ENCODE data around the gene LAMA3. TPM values are rescaled to one million over a fixed set of nuclear protein-coding genes. Genes with fewer than 3 reads are reported as not detected.

The LAMA3 gene
- total and polyA plus RNA-seq, 4 donors = 0.26 to 3.9 (median 0.37) TPM

DNA sequence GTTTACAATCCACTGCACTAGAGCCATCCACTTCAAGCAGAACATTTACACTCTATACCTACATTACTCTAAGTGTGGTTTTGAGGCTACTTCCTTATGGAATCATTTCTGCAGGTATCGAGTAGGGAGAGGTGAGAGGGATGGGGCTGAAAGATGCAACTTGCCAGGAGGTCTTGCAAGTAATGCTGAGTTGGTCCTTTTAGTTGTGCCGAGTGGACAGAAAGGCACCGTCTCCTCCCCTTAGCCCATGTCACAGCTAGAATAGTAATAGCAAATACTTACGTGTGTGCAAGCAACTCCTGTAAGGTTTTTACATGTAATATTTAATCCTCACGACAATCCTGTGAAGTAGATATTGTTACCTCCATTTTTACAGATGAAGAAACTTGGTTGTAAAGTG lies 166.5 kb downstream of the LAMA3 start:
- Histone ChIP-seq H3K36me3 (ENCODE audit: control insufficient read depth in 4 of 4, insufficient read depth in 3 of 4, low read depth in 1 of 4, low read length in 3 of 4) (no peaks in the 10 kb centered on the region), H3K4me3 (ENCODE audit: low read depth in 1 of 3, low read length in 3 of 3) (no peak overlapping the region)
- 93% methylated on average over 5 of the region's 5 CpGs for WGBS

More for the DNA sequence above, 166.5 kb downstream of the LAMA3 start:
- H3K9me3 ChIP-seq (ENCODE audit: control insufficient read depth in 4 of 4, low read length in 3 of 4) = no peaks in the 10 kb centered on the region
- TF ChIP-seq YY1 (IDR thresholded peaks at IDR 0.05) (no peak), RXRA (IDR thresholded peaks at IDR 0.05) (no peak), HNF4G (IDR thresholded peaks at IDR 0.05) (no peak), SP1 (IDR thresholded peaks at IDR 0.05) (no peak), EGR1 (IDR thresholded peaks at IDR 0.05; ENCODE audit: low read depth in 2 of 2) (no peak), FOXA1 (IDR thresholded peaks at IDR 0.05) (no peak), HNF4A (conservative IDR thresholded peaks at IDR 0.05) (no peak), NR2F2 (IDR thresholded peaks at IDR 0.05) (no peak), TAF1 (conservative IDR thresholded peaks at IDR 0.05) (no peak), JUND (IDR thresholded peaks at IDR 0.05) (no peak), FOXA2 (IDR thresholded peaks at IDR 0.05) (no peak), GABPA (IDR thresholded peaks at IDR 0.05 in 1 of 2, conservative IDR thresholded peaks at IDR 0.05 in 1 of 2) (no peak), RAD21 (IDR thresholded peaks at IDR 0.05) (no peak)
- TF ChIP-seq, protein P1, sequence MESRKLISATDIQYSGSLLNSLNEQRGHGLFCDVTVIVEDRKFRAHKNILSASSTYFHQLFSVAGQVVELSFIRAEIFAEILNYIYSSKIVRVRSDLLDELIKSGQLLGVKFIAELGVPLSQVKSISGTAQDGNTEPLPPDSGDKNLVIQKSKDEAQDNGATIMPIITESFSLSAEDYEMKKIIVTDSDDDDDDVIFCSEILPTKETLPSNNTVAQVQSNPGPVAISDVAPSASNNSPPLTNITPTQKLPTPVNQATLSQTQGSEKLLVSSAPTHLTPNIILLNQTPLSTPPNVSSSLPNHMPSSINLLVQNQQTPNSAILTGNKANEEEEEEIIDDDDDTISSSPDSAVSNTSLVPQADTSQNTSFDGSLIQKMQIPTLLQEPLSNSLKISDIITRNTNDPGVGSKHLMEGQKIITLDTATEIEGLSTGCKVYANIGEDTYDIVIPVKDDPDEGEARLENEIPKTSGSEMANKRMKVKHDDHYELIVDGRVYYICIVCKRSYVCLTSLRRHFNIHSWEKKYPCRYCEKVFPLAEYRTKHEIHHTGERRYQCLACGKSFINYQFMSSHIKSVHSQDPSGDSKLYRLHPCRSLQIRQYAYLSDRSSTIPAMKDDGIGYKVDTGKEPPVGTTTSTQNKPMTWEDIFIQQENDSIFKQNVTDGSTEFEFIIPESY (IDR thresholded peaks at IDR 0.05) = no peak
- TF ChIP-seq, protein P2, sequence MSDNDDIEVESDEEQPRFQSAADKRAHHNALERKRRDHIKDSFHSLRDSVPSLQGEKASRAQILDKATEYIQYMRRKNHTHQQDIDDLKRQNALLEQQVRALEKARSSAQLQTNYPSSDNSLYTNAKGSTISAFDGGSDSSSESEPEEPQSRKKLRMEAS (IDR thresholded peaks at IDR 0.05) = no peak
- TF ChIP-seq, protein P3, sequence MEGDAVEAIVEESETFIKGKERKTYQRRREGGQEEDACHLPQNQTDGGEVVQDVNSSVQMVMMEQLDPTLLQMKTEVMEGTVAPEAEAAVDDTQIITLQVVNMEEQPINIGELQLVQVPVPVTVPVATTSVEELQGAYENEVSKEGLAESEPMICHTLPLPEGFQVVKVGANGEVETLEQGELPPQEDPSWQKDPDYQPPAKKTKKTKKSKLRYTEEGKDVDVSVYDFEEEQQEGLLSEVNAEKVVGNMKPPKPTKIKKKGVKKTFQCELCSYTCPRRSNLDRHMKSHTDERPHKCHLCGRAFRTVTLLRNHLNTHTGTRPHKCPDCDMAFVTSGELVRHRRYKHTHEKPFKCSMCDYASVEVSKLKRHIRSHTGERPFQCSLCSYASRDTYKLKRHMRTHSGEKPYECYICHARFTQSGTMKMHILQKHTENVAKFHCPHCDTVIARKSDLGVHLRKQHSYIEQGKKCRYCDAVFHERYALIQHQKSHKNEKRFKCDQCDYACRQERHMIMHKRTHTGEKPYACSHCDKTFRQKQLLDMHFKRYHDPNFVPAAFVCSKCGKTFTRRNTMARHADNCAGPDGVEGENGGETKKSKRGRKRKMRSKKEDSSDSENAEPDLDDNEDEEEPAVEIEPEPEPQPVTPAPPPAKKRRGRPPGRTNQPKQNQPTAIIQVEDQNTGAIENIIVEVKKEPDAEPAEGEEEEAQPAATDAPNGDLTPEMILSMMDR (IDR thresholded peaks at IDR 0.05; ENCODE audit: low read depth, low read length, missing input control) = no peak
- TF ChIP-seq, protein P4, sequence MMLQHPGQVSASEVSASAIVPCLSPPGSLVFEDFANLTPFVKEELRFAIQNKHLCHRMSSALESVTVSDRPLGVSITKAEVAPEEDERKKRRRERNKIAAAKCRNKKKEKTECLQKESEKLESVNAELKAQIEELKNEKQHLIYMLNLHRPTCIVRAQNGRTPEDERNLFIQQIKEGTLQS (IDR thresholded peaks at IDR 0.05) = no peak
- TF ChIP-seq, protein P5, sequence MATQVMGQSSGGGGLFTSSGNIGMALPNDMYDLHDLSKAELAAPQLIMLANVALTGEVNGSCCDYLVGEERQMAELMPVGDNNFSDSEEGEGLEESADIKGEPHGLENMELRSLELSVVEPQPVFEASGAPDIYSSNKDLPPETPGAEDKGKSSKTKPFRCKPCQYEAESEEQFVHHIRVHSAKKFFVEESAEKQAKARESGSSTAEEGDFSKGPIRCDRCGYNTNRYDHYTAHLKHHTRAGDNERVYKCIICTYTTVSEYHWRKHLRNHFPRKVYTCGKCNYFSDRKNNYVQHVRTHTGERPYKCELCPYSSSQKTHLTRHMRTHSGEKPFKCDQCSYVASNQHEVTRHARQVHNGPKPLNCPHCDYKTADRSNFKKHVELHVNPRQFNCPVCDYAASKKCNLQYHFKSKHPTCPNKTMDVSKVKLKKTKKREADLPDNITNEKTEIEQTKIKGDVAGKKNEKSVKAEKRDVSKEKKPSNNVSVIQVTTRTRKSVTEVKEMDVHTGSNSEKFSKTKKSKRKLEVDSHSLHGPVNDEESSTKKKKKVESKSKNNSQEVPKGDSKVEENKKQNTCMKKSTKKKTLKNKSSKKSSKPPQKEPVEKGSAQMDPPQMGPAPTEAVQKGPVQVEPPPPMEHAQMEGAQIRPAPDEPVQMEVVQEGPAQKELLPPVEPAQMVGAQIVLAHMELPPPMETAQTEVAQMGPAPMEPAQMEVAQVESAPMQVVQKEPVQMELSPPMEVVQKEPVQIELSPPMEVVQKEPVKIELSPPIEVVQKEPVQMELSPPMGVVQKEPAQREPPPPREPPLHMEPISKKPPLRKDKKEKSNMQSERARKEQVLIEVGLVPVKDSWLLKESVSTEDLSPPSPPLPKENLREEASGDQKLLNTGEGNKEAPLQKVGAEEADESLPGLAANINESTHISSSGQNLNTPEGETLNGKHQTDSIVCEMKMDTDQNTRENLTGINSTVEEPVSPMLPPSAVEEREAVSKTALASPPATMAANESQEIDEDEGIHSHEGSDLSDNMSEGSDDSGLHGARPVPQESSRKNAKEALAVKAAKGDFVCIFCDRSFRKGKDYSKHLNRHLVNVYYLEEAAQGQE (IDR thresholded peaks at IDR 0.05) = no peak
- DNase-seq (ENCODE audit: low spot score) = no peak
- H3K9ac ChIP-seq (ENCODE audit: low read depth in 1 of 2, low read length in 2 of 2) = no peak overlapping the region
- H3K27me3 ChIP-seq (ENCODE audit: control insufficient read depth in 4 of 4, insufficient read depth in 4 of 4, low read length in 3 of 4) = no peaks in the 10 kb centered on the region
- H3K27ac ChIP-seq (ENCODE audit: low read depth in 1 of 2, low read length in 2 of 2) = no peak overlapping the region
- H3K4me1 ChIP-seq (ENCODE audit: control insufficient read depth in 4 of 4, insufficient read depth in 4 of 4, low read length in 3 of 4) = peaks cover 12 to 43% (median 31%) of the 10 kb centered on the region in 4 donors
